Immature natural killer cell (primary cell): Measurements from ENCODE around the gene ACIN1. TPM values are rescaled to one million over a fixed set of nuclear protein-coding genes. Genes with fewer than 3 reads are reported as not detected.

Source experiments
- DNase-seq, 3 donors: peaks; one replicate each; pipeline ENCODE4 v3.0.0; 2022; ENCODE audit warnings: mixed read lengths in 1 of 3
- H3K27ac Mint-ChIP-seq, 6 donors: one replicate each; pipeline ENCODE4 v1.8.0; 2020; ENCODE audit warnings: mixed read lengths in 6 of 6, mild to moderate bottlenecking in 5 of 6, inconsistent platforms in 4 of 6, moderate library complexity in 3 of 6
- H3K27me3 Mint-ChIP-seq, 3 donors: one replicate each; pipeline ENCODE4 v1.8.0; 2020 to 2021; ENCODE audit warnings: low read depth in 3 of 3, mild to moderate bottlenecking in 3 of 3, mixed read lengths in 3 of 3, moderate library complexity in 3 of 3, inconsistent platforms in 1 of 3
- H3K36me3 Mint-ChIP-seq, 3 donors: one replicate each; pipeline ENCODE4 v1.8.0; 2020; ENCODE audit warnings: mixed read lengths in 3 of 3, inconsistent platforms in 2 of 3, mild to moderate bottlenecking in 2 of 3
- H3K4me1 Mint-ChIP-seq, 2 donors: one replicate each; pipeline ENCODE4 v1.8.0; 2020; ENCODE audit warnings: inconsistent platforms in 2 of 2, mild to moderate bottlenecking in 2 of 2, mixed read lengths in 2 of 2, moderate library complexity in 1 of 2
- H3K4me3 Mint-ChIP-seq, 5 donors: one replicate each; pipeline ENCODE4 v1.8.0; 2020; ENCODE audit warnings: mild to moderate bottlenecking in 5 of 5, mixed read lengths in 5 of 5, inconsistent platforms in 3 of 5, moderate library complexity in 3 of 5
- H3K9me3 Mint-ChIP-seq, 6 donors: one replicate each; pipeline ENCODE4 v1.8.0; 2020; ENCODE audit warnings: mild to moderate bottlenecking in 6 of 6, mixed read lengths in 6 of 6, inconsistent platforms in 4 of 6, moderate library complexity in 3 of 6
- polyA plus RNA-seq, 3 donors: library from polyadenylated mRNA; unstranded; fragments of 300-500 nt; fragmentation: Illumina TruSeq; gene quantifications; one replicate each; pipeline ENCODE4 v1.2.3, GENCODE V29; 2021

Gene ACIN1
- polyA plus RNA-seq, 3 donors from 2014 or later = 0.40 to 15.0 (median 4.5) TPM

- Mint-ChIP-seq H3K4me1 (peaks cover 9 to 17% of the 10 kb centered on the region in 2 donors), H3K9me3 (no peaks in the 10 kb centered on the region), H3K36me3 (peaks cover 21 to 25% (median 22%) of the 10 kb centered on the region in 3 donors), H3K27ac (peak overlapping the region in 3 of 6 donors; percentile 6 to 17 (median 10)), H3K27me3 (no peaks in the 10 kb centered on the region), H3K4me3 (peak overlapping the region in 2 of 5 donors; percentile 29 to 54)
- no peak for DNase-seq
Observed at GRCh38 chr14:23093526-23093925, 1.4 kb downstream of the ACIN1 start.

GRCh38 chr14:23093104-23093503 is 1.8 kb downstream of the ACIN1 start:
- H3K9me3 Mint-ChIP-seq = no peaks in the 10 kb centered on the region
- peaks cover 21 to 25% (median 22%) of the 10 kb centered on the region in 3 donors for H3K36me3 Mint-ChIP-seq
- H3K4me1 Mint-ChIP-seq = peaks cover 9 to 19% of the 10 kb centered on the region in 2 donors
- no peaks in the 10 kb centered on the region for H3K27me3 Mint-ChIP-seq
- peak overlapping the region in 3 of 5 donors; percentile 25 to 54 (median 29) for H3K4me3 Mint-ChIP-seq
- DNase-seq = no peak
- peak overlapping the region in 4 of 6 donors; percentile 6 to 35 (median 18) for H3K27ac Mint-ChIP-seq

GRCh38 chr14:23091294-23092225 is 3.4 kb downstream of the ACIN1 start:
- Mint-ChIP-seq H3K27ac (peak overlapping the region in 2 of 6 donors; percentile 20 to 21), H3K4me3 (no peak overlapping the region), H3K9me3 (no peaks in the 10 kb centered on the region), H3K27me3 (no peaks in the 10 kb centered on the region), H3K36me3 (peaks cover 20 to 33% (median 27%) of the 10 kb centered on the region in 3 donors), H3K4me1 (peaks cover 9 to 32% of the 10 kb centered on the region in 2 donors)
- no peak for DNase-seq

- Mint-ChIP-seq H3K36me3 (peaks cover 24 to 36% (median 34%) of the 10 kb centered on the region in 3 donors), H3K4me3 (no peak overlapping the region)
- no peak for DNase-seq
Observed at GRCh38 chr14:23090254-23090636, 4.7 kb downstream of the ACIN1 start.

GRCh38 chr14:23089498-23090253 is 5.3 kb downstream of the ACIN1 start:
- H3K4me3 Mint-ChIP-seq = no peak overlapping the region
- H3K4me1 Mint-ChIP-seq = peaks cover 9 to 49% of the 10 kb centered on the region in 2 donors

More at GRCh38 chr14:23090254-23090636, 4.7 kb downstream of the ACIN1 start:
- no peaks in the 10 kb centered on the region for H3K9me3 Mint-ChIP-seq
- no peaks in the 10 kb centered on the region for H3K27me3 Mint-ChIP-seq
- peaks cover 9 to 45% of the 10 kb centered on the region in 2 donors for H3K4me1 Mint-ChIP-seq
- peak overlapping the region in 2 of 6 donors; percentile 9 to 29 for H3K27ac Mint-ChIP-seq

GRCh38 chr14:23086565-23086964 is 8.4 kb downstream of the ACIN1 start:
- no peaks in the 10 kb centered on the region for H3K27me3 Mint-ChIP-seq
- H3K4me3 Mint-ChIP-seq = no peak overlapping the region
- DNase-seq = no peak
- peaks cover 21 to 42% (median 34%) of the 10 kb centered on the region in 3 donors for H3K36me3 Mint-ChIP-seq
- no peak overlapping the region for H3K27ac Mint-ChIP-seq
- no peaks in the 10 kb centered on the region for H3K9me3 Mint-ChIP-seq
- H3K4me1 Mint-ChIP-seq = peaks cover 3 to 52% of the 10 kb centered on the region in 2 donors

More at GRCh38 chr14:23089498-23090253, 5.3 kb downstream of the ACIN1 start:
- DNase-seq = no peak
- Mint-ChIP-seq H3K9me3 (no peaks in the 10 kb centered on the region), H3K27ac (peak overlapping the region in 1 of 6 donors; percentile 9), H3K36me3 (peaks cover 25 to 42% (median 37%) of the 10 kb centered on the region in 3 donors), H3K27me3 (no peaks in the 10 kb centered on the region)

- Mint-ChIP-seq H3K4me1 (peaks cover 1 to 49% of the 10 kb centered on the region in 2 donors), H3K36me3 (peaks cover 29 to 50% (median 40%) of the 10 kb centered on the region in 3 donors), H3K9me3 (no peaks in the 10 kb centered on the region), H3K27ac (peak overlapping the region in 1 of 6 donors; percentile 17), H3K4me3 (no peak overlapping the region), H3K27me3 (no peaks in the 10 kb centered on the region)
- DNase-seq = no peak
Observed at GRCh38 chr14:23085458-23085857, 9.5 kb downstream of the ACIN1 start.

GRCh38 chr14:23080474-23080873 is 14.5 kb downstream of the ACIN1 start:
- Mint-ChIP-seq H3K27me3 (peaks cover 0 to 2% (median 0%) of the 10 kb centered on the region in 3 donors), H3K9me3 (no peaks in the 10 kb centered on the region), H3K27ac (peak overlapping the region in 1 of 6 donors; percentile 25), H3K4me1 (peaks cover 2 to 14% of the 10 kb centered on the region in 2 donors), H3K4me3 (no peak overlapping the region), H3K36me3 (peaks cover 33 to 56% (median 37%) of the 10 kb centered on the region in 3 donors)
- no peak for DNase-seq

GRCh38 chr14:23079716-23080115 is 15.2 kb downstream of the ACIN1 start:
- Mint-ChIP-seq H3K36me3 (peaks cover 32 to 52% (median 37%) of the 10 kb centered on the region in 3 donors), H3K27me3 (peaks cover 0 to 2% (median 0%) of the 10 kb centered on the region in 3 donors), H3K9me3 (no peaks in the 10 kb centered on the region), H3K4me3 (no peak overlapping the region), H3K27ac (peak overlapping the region in 2 of 6 donors; percentile 40 to 83), H3K4me1 (peaks cover 2 to 8% of the 10 kb centered on the region in 2 donors)
- DNase-seq = no peak

- peaks cover 33 to 49% (median 34%) of the 10 kb centered on the region in 3 donors for H3K36me3 Mint-ChIP-seq
- peaks cover 2 to 4% of the 10 kb centered on the region in 2 donors for H3K4me1 Mint-ChIP-seq
- no peak overlapping the region for H3K4me3 Mint-ChIP-seq
- no peaks in the 10 kb centered on the region for H3K9me3 Mint-ChIP-seq
- peaks cover 0 to 2% (median 0%) of the 10 kb centered on the region in 3 donors for H3K27me3 Mint-ChIP-seq
- no peak for DNase-seq
- no peak overlapping the region for H3K27ac Mint-ChIP-seq
Observed at GRCh38 chr14:23078692-23079116, 16.2 kb downstream of the ACIN1 start.

GRCh38 chr14:23077962-23078361 is 17.0 kb downstream of the ACIN1 start:
- Mint-ChIP-seq H3K27ac (no peak overlapping the region), H3K9me3 (no peaks in the 10 kb centered on the region), H3K4me3 (no peak overlapping the region), H3K27me3 (peaks cover 0 to 2% (median 0%) of the 10 kb centered on the region in 3 donors), H3K36me3 (peaks cover 33 to 49% (median 34%) of the 10 kb centered on the region in 3 donors), H3K4me1 (peaks cover 2 to 4% of the 10 kb centered on the region in 2 donors)
- no peak for DNase-seq

GRCh38 chr14:23076785-23077408 is 18.0 kb downstream of the ACIN1 start:
- no peaks in the 10 kb centered on the region for H3K9me3 Mint-ChIP-seq
- peaks cover 34 to 49% (median 37%) of the 10 kb centered on the region in 3 donors for H3K36me3 Mint-ChIP-seq
- no peak overlapping the region for H3K4me3 Mint-ChIP-seq
- H3K4me1 Mint-ChIP-seq = peaks cover 5 to 9% of the 10 kb centered on the region in 2 donors
- H3K27ac Mint-ChIP-seq = no peak overlapping the region
- peaks cover 0 to 2% (median 0%) of the 10 kb centered on the region in 3 donors for H3K27me3 Mint-ChIP-seq
- DNase-seq = peak in 1 of 3 donors; percentile 33

GRCh38 chr14:23074906-23075305 is 20.0 kb downstream of the ACIN1 start:
- H3K4me3 Mint-ChIP-seq = no peak overlapping the region
- no peaks in the 10 kb centered on the region for H3K9me3 Mint-ChIP-seq
- H3K27me3 Mint-ChIP-seq = peaks cover 0 to 6% (median 0%) of the 10 kb centered on the region in 3 donors
- H3K27ac Mint-ChIP-seq = no peak overlapping the region
- no peak for DNase-seq
- peaks cover 22 to 28% of the 10 kb centered on the region in 2 donors for H3K4me1 Mint-ChIP-seq
- H3K36me3 Mint-ChIP-seq = peaks cover 21 to 31% (median 24%) of the 10 kb centered on the region in 3 donors
